Choroid plexus epithelial cell (primary cell): Measurements from ENCODE around the gene KCNJ5.
A peak's percentile ranks its signal among the peaks of the same experiment; 100 is the strongest.

Source experiments
- DNase-seq: peaks from one replicate; pipeline ENCODE4 v3.0.0-alpha.2; 2010; ENCODE audit warnings: low read depth
- H3K4me3 ChIP-seq: 2 replicates; pipeline ENCODE4 v1.5.1; 2011; ENCODE audit warnings: low read depth, mild to moderate bottlenecking, control low read depth, low read length, moderate library complexity
- CTCF ChIP-seq: conservative IDR thresholded peaks from 2 replicates; pipeline ENCODE4 v1.5.1; 2011; ENCODE audit warnings: low read depth, mild to moderate bottlenecking, control low read depth, inconsistent platforms, low read length, moderate library complexity

Gene KCNJ5

DNA sequence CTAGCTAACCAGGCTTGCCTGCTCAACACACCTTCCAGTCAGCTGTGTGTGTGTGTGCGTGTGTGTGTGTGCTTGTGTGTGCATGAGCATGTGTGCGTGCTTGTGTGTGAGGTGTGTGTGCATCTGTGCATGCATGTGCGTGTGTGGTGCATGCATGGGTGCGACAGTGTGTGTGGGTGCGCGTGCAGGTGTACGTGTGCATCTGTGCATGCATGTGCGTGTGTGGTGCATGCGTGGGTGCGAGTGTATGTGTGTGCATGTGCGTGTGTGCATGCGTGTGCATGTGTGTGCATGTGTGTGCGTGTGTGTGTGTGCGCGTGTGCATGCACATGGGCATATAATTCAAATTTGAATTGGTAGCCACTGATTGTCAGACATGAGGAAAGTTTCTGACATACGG is 62.0 kb downstream of the KCNJ5 start:
- DNase-seq = no peak
- TF ChIP-seq CTCF = no peak
- no peak overlapping the region for H3K4me3 ChIP-seq

DNA sequence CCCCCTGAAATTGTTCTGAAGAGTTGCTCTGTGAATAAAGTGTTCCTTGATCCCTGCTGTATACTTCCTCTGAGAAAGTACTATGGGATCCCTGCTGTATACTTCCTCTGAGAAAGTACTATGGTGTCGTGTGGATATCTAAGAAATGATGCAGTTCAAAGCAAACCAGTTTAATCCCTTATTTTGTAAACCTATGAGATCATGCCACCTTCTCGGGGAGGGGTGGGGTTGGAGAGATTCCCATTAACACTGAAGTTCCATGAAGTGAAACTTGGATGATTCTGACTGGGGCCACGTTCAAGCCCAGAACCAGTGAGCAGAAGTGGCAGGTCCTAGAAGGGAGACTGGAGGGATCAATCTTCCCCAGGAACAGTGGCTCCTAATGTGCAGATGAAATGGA is 64.5 kb downstream of the KCNJ5 start:
- no peak for TF ChIP-seq CTCF
- no peak overlapping the region for H3K4me3 ChIP-seq
- no peak for DNase-seq

DNA sequence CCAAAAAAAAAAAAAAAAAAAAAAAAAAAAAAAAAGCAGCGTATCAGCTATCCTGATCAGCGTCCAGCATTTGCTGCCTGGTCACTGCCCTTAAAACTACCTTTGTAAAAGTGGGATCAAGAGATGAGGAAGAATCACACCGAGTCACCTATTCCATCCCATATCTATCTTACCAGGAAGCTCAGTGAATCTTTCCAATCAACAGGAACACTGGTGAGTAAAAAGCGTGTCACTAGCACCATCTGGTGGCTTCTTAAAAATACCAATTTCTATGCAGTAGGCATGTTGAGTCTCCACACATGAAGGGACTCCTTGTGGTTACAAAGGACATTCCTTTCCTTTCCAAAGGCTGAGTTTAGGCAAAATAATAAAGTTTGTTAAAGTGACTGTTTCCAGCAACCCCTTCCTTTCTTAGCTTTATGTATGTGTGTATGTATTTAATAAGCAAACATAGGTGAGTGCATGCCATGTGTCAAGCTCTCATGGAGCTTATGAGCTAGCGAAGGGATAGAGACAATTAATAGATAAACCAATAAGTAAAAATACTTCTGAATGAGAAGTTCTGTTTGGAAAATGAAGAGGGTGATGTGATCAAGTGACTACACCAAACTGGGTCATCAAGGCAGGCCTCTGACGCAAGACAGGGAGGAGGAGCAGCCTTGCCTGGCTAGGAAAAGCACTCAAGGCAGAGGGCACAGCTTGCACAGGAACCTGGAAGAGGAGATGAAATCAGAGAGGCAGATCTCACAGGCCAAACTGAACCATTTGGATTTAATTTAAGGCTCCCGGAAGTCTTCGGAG is 65.4 kb downstream of the KCNJ5 start:
- no peak overlapping the region for H3K4me3 ChIP-seq
- DNase-seq = peak; percentile 81
- peak; percentile 75 for TF ChIP-seq CTCF

- H3K4me3 ChIP-seq = no peak overlapping the region
- TF ChIP-seq CTCF = no peak
- no peak for DNase-seq
Measured at GRCh38 chr11:128957202-128957482, 66.0 kb downstream of the KCNJ5 start.

DNA sequence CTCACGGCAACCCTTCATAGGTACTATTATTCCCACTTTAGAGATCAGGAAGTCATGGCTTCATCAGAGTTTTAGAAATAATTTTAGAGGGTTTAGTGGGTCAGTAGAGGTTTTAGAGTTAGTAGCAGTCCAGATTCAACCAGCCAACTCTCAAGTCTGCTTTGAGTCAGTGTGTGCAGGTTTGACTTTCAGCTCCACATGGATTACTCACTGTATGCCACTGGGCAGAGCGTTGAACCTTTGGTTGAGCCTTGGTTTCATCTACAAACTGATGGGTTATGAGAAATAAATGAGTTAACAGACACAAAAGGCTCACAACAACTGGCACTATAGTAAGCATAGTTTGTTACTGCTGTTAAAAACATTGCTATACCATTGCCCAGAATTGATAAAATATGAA is 70.5 kb downstream of the KCNJ5 start:
- no peak for TF ChIP-seq CTCF
- no peak for DNase-seq
- no peak overlapping the region for H3K4me3 ChIP-seq

DNA sequence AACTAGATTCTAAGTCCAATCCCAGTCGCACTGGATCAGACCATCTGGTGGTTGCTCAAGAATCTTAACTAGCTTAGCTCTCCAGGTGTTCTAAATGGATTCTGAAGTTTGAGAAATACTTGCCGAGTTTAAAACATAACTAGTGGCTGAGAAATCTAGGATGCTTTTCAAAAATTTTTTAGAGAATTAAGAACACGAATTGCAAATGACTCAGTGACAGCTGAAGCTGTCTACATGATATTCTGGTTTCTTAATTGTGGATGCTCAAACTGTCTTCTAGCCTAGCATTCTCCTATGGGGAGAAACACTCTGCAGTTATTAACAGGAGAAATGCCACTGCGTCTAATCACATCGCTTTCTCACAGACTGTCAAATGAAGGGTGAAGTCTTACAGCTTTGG is 71.7 kb downstream of the KCNJ5 start:
- no peak for TF ChIP-seq CTCF
- no peak for DNase-seq

DNA sequence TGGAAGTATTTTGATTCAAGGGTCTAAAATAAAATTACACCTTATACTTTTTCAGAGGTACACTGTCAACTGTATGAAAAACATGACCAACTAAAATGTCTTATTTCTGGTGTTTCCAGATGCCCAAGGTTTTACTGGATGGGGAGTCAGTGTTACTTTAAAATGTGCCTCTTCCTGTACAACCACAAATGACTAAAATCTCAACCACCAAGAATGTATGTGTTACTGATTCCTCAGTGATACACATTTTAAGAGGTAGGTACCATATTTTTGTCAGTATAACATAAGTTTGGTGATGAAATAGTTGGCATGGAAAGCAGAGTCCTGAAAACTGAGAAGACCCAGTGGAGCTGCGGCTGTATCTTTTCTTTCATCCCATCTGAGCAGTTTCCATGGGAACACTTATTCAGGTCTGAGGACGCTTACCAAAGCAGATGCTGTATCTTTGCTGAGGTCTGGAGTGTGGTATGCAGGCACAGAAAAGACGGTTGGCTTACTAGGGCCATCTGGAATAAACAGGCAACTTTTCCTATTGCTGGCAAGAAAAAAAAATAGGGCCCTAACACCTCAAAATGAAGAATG is 72.7 kb downstream of the KCNJ5 start:
- H3K4me3 ChIP-seq = no peak overlapping the region
- DNase-seq = no peak
- TF ChIP-seq CTCF = no peak

More for the DNA sequence above, 71.7 kb downstream of the KCNJ5 start:
- no peak overlapping the region for H3K4me3 ChIP-seq
